SW480 (cell line): ENCODE measurements around the gene RTN3.
"Not testable (repeated sequence)": the region's sequence is repeated elsewhere in the genome, so short reads cannot be mapped to it uniquely, and the experiment has no call there.

Experiments
- DNase-seq: peaks from one replicate; pipeline ENCODE4 v3.0.0-alpha.2; 2016; ENCODE audit warnings: low spot score

The RTN3 gene

GRCh38 chr11:63769042-63769713 lies 87.9 kb downstream of the RTN3 start:
- peak; percentile 42 for DNase-seq

DNA sequence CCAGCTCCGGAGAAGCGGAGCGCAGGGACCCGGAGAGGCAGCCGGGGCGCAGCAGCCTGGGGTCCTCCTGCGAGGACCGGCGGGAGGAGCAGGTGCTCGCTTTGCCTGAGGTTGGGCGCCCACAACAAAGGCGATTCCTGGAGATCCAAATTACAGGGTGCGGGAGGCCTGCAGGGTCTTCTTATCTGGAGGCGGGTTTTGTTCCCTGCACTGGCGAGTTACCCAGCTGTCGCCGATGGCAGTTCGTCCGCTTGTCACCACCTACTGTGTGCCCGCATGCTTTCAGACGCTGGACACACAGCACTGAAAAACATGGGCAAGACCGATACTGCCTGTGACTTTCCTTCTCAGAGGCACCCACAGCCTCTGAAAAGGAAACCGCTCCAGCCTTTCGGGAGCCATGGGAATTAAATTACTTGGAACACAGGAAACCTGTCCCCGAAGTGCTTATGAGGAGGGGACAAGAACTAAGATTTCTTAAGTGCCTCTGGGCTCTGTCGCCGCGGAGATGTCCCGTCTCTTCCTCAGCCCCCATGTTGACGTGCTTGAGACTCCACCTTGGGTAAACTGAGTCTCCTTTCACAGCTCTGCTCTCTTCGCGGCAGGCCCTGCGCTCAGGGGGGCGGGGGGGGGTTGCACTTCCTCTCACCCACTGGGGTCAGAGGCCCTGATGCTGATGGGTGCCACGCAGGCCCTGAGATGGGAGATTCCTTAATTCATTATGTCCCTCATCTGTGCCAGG lies 88.6 kb downstream of the RTN3 start:
- peak; percentile 58 for DNase-seq

DNA sequence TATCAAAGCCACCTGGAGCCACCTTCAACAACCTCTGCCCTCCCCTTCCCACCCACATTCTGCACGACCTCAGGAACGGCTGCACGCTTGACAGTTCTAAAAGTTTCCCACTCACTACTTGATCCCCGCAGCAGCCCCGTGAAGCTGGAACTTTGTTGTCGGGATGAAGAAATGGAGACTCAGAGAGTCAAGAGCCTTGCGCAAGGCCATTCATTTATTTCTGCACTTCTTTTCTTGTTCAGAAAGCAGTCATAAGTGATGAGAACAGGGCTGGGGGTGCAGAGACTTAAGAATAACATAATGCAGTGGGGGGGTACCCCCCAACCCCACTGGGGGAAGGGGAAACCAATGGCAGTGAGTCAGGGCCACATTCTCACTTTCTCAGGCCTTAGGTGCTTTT lies 89.5 kb downstream of the RTN3 start:
- DNase-seq, result no peak

- not testable (repeated sequence) for DNase-seq
Observed at GRCh38 chr11:63771741-63772318, 90.5 kb downstream of the RTN3 start.

- no peak for DNase-seq
Observed at GRCh38 chr11:63775191-63775590, 93.9 kb downstream of the RTN3 start.

- DNase-seq, result no peak
Observed at GRCh38 chr11:63779039-63779438, 97.7 kb downstream of the RTN3 start.

GRCh38 chr11:63782749-63783148 lies 101.4 kb downstream of the RTN3 start:
- no peak for DNase-seq

DNA sequence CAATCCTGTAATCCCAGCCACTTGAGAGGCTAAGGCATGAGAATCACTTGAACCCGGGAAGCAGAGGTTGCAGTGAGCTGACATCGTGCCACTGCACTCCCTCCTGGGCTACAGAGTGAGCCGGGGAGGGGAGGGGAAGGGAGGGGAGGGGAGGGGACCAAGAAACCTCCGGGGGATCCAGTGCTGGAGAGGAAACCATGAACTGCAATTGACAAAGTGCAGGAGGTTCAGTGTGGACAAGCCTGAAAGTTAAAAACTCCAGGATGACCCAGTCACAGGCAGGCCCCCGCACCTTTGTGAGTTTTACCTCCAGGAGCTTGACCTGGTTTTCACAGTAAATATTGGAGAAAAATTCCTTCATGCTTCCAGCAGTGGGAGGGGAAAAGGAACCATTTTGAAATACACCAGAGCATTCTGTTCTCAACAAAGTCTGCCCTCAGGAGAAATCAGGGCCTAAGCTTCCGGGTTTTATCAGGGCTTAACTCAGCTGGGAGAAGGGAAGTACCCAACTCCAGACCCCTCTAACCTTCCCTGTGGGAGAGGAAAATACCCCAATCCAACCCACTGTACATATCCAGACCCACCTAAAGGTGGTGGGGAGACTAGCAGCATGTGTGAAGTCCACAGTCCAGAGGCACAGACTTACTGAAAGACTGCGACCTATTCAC lies 102.8 kb downstream of the RTN3 start:
- DNase-seq, result no peak

- DNase-seq, result no peak
Observed at GRCh38 chr11:63785823-63786222, 104.5 kb downstream of the RTN3 start.

DNA sequence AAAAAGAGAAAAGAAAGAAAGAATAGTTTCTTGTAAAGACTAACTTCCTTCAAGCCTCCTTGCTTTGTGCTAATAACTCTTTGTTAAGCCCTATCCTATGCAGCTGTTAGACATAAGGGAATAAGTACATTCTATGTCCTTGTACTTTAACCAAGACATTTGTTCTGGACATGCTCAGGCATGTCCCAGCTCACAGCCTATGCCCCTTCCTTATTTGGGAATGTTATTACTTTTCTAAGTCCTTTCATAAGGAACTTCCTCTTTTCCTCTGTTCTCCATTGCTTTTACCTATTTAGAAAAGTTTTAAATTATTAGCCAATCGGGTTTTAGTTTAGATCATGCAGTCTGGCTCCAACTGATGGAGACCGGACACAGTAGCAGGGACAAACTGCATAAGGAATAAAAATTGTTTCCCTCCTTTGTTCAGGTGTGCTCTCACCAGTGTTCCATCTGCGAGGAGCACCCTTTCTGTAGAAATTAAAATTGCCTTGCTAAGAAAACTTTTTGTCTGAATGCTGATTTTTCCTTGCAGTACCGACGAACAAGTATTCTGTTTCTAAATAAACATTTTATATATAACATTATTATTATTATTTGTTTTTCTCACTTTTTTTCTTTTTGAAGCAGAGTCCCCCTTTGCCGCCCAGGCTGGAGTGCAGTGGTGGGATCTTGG lies 110.3 kb downstream of the RTN3 start:
- no peak for DNase-seq

DNA sequence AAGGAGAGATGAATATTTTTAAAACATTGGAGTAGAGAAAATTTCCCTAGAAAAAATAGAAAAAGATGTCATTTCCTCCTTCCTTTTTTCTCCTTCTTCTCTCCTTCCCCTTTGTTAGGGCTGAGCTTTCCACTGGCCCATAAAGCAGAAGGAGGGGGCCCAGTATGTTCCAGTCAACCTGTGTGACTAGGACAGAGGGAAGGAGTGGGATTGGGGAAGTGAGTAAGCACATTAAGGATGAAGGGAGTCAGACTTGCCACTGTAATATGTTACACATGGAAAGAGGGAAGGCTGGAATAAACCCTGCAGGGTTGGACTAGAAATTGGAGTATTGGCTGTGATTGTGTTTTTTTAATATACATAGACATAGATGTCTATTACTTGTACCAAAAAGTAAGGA lies 111.9 kb downstream of the RTN3 start:
- DNase-seq, result no peak

DNA sequence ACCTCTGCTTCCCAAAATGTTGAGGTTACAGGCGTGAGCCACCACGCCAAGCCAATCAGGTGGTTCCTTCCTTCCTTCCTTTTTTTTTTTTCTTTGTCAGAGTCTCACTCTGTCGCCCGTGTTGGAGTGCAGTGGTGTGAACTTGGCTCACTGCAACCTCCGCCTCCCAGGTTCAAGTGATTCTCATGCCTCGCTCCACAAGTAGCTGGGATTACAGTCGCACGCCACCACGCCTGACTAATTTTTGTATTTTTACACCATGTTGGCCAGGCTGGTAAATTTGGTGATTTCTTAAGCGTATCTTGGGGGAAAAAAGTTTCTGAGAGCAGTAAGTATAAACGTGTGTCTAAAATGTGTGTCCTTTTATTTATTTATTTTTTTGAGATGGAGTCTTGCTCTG lies 113.8 kb downstream of the RTN3 start:
- no peak for DNase-seq

DNA sequence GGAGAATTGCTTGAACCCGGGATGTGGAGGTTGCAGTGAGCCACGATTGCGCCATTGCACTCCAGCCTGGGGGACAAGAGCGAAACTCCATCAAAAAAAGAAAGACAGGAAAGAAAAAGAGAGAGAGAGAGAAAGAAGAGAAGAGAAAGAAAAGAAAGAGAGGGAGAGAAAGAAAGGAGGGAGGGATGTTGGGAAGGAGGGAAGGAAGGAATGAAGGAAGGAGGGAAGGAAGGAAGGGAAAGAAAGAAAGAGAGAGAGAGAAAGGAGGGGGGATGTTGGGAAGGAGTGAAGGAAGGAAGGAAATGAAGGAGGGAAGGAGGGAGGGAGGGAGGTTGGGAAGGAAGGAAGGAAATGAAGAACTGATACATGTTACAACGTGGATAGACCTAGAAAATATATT lies 119.6 kb downstream of the RTN3 start:
- DNase-seq, result no peak

- DNase-seq, result peak; percentile 79
Observed at GRCh38 chr11:63802637-63803414, 121.5 kb downstream of the RTN3 start.

- no peak for DNase-seq
Observed at GRCh38 chr11:63804259-63804658, 123.0 kb downstream of the RTN3 start.

DNA sequence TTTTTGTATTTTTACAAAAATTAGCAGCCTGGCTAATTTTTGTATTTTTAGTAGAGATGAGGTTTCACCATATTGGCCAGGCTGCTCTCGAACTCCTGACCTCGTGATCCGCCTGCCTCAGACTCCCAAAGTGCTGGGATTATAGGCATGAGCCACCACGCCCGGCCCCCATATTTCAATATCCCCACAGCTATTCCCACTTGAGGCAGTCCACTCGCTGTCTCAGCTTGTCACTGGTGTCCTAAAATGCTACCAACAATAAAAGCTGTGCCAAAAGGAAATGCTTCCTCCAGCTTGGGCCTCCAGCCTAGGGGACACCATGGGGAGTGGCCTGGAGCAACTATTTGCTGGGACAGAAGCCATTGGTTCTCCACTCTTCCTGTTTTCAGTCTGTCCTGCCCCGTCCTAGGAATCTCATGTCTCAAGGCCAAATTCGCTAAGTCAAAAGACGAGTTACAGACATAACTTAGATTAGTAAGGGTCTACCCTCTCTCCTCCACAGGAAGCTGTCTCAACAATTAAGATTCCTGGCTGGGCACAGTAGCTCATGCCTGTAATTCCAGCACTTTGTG lies 124.6 kb downstream of the RTN3 start:
- no peak for DNase-seq
